Measurements from ENCODE around the gene TCHP.

TCHP gene

GRCh38 chr12:109931143-109931542 lies 31.1 kb downstream of the TCHP start (continued):
- TF ChIP-seq POU6F1 (CRISPR knock-in tag; IDR thresholded peaks at IDR 0.05; ENCODE audit: borderline replicate concordance, low read depth) (no peak), CREB5 (CRISPR knock-in tag; IDR thresholded peaks at IDR 0.05; ENCODE audit: low read depth) (no peak), ZC3H10 (CRISPR knock-in tag; IDR thresholded peaks at IDR 0.05) (no peak), ZFP30 (CRISPR knock-in tag; IDR thresholded peaks at IDR 0.05) (no peak)

GRCh38 chr12:109932878-109933503 lies 32.9 kb downstream of the TCHP start:
- TF ChIP-seq GLIS3 (CRISPR knock-in tag; IDR thresholded peaks at IDR 0.05) (no peak), ZFP3 (CRISPR knock-in tag; IDR thresholded peaks at IDR 0.05) (no peak), CSDC2 (CRISPR knock-in tag; IDR thresholded peaks at IDR 0.05) (no peak), SNAI2 (CRISPR knock-in tag; IDR thresholded peaks at IDR 0.05) (no peak), OSR1 (CRISPR knock-in tag; IDR thresholded peaks at IDR 0.05) (no peak), ZNF8 (CRISPR knock-in tag; IDR thresholded peaks at IDR 0.05) (no peak), ARNTL (CRISPR knock-in tag; IDR thresholded peaks at IDR 0.05; ENCODE audit: borderline replicate concordance, low read depth) (no peak), ESRRG (CRISPR knock-in tag; IDR thresholded peaks at IDR 0.05) (no peak), RARB (CRISPR knock-in tag; IDR thresholded peaks at IDR 0.05) (no peak), ZNF565 (CRISPR knock-in tag; conservative IDR thresholded peaks at IDR 0.05; ENCODE audit: low read depth) (no peak), TSHZ2 (CRISPR knock-in tag; IDR thresholded peaks at IDR 0.05) (no peak), POU6F1 (CRISPR knock-in tag; IDR thresholded peaks at IDR 0.05; ENCODE audit: borderline replicate concordance, low read depth) (no peak), ZNF70 (CRISPR knock-in tag; IDR thresholded peaks at IDR 0.05) (no peak), ZC3H10 (CRISPR knock-in tag; IDR thresholded peaks at IDR 0.05) (no peak), TCF4 (CRISPR knock-in tag; IDR thresholded peaks at IDR 0.05; ENCODE audit: borderline replicate concordance) (no peak), ISL1 (CRISPR knock-in tag; IDR thresholded peaks at IDR 0.05) (no peak), TOX (CRISPR knock-in tag; IDR thresholded peaks at IDR 0.05; ENCODE audit: borderline replicate concordance) (no peak), PPARA (CRISPR knock-in tag; IDR thresholded peaks at IDR 0.05; ENCODE audit: borderline replicate concordance) (no peak)
- no peak for ATAC-seq

- TF ChIP-seq ESRRG (CRISPR knock-in tag; IDR thresholded peaks at IDR 0.05) (no peak), GLIS3 (CRISPR knock-in tag; IDR thresholded peaks at IDR 0.05) (no peak), CREB5 (CRISPR knock-in tag; IDR thresholded peaks at IDR 0.05; ENCODE audit: low read depth) (no peak), TOX (CRISPR knock-in tag; IDR thresholded peaks at IDR 0.05; ENCODE audit: borderline replicate concordance) (no peak), TCF4 (CRISPR knock-in tag; IDR thresholded peaks at IDR 0.05; ENCODE audit: borderline replicate concordance) (no peak), ZFP3 (CRISPR knock-in tag; IDR thresholded peaks at IDR 0.05) (no peak), TSHZ2 (CRISPR knock-in tag; IDR thresholded peaks at IDR 0.05) (no peak), CSDC2 (CRISPR knock-in tag; IDR thresholded peaks at IDR 0.05) (no peak), ZC3H10 (CRISPR knock-in tag; IDR thresholded peaks at IDR 0.05) (no peak), ZNF70 (CRISPR knock-in tag; IDR thresholded peaks at IDR 0.05) (no peak), ISL1 (CRISPR knock-in tag; IDR thresholded peaks at IDR 0.05) (no peak)
- ATAC-seq: peak; percentile 49; the same call in 2 of the 3 replicates
Observed at GRCh38 chr12:109934026-109934425, 34.0 kb downstream of the TCHP start.

All from SK-N-SH treated with all-trans-retinoic acid at 6 μM for 48 hours (cell line).